NCI-H524 treated with DMSO at 0.1 percent for 48 hours (cell line): ENCODE data around the gene TNFRSF6B.
A peak's percentile ranks its signal among the peaks of the same experiment; 100 is the strongest.
"Not testable (repeated sequence)": the region's sequence is repeated elsewhere in the genome, so short reads cannot be mapped to it uniquely, and the experiment has no call there.

ENCODE experiments used
- DNase-seq: peaks from one replicate; lab custom pipeline; 2025; lab: John Stamatoyannopoulos, UW

Gene TNFRSF6B, protein sequence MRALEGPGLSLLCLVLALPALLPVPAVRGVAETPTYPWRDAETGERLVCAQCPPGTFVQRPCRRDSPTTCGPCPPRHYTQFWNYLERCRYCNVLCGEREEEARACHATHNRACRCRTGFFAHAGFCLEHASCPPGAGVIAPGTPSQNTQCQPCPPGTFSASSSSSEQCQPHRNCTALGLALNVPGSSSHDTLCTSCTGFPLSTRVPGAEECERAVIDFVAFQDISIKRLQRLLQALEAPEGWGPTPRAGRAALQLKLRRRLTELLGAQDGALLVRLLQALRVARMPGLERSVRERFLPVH

DNA sequence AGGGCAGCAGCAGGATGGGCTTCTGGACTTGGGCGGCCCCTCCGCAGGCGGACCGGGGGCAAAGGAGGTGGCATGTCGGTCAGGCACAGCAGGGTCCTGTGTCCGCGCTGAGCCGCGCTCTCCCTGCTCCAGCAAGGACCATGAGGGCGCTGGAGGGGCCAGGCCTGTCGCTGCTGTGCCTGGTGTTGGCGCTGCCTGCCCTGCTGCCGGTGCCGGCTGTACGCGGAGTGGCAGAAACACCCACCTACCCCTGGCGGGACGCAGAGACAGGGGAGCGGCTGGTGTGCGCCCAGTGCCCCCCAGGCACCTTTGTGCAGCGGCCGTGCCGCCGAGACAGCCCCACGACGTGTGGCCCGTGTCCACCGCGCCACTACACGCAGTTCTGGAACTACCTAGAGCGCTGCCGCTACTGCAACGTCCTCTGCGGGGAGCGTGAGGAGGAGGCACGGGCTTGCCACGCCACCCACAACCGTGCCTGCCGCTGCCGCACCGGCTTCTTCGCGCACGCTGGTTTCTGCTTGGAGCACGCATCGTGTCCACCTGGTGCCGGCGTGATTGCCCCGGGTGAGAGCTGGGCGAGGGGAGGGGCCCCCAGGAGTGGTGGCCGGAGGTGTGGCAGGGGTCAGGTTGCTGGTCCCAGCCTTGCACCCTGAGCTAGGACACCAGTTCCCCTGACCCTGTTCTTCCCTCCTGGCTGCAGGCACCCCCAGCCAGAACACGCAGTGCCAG, at the start of gene TNFRSF6B:
TSS of gene TNFRSF6B (plus strand) at position 25 of the 729 bp plus-strand sequence. CDS start at position 141, 116 bp downstream.
- no peak for DNase-seq

DNA sequence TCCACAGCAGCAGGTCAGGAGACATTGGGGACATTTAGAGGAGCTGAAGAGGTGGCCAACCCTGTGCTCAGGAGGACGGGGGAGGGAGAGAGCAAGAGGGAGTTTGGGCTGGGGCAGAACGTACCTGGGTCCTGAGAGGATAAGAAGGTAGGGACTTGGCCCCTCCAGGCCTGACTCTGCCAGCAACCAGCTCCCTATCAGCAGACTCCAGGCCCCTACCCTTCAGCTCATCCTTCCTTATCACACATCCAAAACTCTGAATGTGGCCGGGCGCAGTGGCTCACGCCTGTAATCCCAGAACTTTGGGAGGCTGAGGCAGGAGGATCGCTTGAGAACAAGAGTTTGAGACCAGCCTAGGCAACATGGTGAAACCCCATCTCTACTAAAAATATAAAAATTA, 48.3 kb upstream of the TNFRSF6B start:
- no peak for DNase-seq

DNA sequence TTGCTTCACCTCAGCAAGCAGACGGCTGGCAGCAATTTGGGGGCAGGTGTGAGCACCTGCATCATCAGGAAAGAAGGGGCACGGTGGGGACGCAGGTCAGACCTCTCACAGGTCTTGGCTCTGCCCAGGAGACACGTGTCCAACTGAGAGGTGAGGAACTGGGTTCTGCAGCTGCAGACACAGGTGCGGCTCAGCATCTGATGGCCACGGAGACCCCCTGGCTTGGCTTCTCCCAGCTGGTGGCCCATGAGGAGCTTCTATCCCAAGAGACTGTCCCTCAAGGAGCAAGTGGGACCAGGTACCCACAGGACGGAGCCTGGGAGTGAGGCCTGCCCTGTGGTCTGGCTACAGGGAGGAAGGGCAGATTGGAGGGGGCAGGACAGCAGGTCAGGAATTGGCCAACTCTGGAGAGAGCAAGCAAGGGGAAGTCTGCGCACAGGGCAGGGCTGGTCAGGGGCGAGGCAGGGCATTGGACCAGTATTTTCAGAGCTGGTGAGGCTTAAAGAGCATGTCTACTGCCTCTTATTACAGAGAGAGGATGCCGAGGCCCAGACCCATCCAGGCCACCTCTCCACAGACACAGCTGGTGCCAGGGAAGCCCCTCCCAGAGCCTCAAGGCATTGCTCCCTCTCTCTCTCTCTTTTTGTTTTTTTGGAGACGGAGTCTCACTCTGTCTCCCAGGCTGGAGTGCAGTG, 47.4 kb upstream of the TNFRSF6B start:
- no peak for DNase-seq

DNA sequence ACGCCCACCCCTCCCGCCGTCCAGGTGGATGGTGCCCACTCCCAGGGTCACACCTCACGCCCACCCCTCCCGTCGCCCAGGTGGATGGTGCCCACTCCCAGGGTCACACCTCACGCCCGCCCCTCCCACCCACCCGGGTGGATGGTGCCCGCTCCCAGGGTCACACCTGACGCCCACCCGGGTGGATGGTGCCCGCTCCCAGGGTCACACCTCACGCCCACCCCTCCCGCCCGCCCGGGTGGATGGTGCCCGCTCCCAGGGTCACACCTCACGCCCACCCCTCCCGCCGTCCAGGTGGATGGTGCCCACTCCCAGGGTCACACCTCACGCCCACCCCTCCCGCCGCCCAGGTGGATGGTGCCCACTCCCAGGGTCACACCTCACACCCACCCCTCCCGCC, 46.0 kb upstream of the TNFRSF6B start:
- DNase-seq, result not testable (repeated sequence)

DNA sequence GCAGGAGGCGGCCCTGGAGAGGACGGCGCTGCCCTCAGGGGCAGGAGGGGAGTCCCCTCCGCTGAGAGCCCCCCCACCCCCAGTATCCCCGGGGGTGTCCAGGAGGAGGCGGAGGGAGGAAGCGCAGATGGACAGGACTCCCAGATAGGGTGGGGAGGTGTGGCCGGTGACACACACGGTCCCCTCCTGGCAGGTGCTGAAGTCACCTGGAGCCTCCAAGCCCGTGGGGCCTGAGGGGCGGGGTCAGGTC, 44.6 kb upstream of the TNFRSF6B start:
- DNase-seq, result no peak

DNA sequence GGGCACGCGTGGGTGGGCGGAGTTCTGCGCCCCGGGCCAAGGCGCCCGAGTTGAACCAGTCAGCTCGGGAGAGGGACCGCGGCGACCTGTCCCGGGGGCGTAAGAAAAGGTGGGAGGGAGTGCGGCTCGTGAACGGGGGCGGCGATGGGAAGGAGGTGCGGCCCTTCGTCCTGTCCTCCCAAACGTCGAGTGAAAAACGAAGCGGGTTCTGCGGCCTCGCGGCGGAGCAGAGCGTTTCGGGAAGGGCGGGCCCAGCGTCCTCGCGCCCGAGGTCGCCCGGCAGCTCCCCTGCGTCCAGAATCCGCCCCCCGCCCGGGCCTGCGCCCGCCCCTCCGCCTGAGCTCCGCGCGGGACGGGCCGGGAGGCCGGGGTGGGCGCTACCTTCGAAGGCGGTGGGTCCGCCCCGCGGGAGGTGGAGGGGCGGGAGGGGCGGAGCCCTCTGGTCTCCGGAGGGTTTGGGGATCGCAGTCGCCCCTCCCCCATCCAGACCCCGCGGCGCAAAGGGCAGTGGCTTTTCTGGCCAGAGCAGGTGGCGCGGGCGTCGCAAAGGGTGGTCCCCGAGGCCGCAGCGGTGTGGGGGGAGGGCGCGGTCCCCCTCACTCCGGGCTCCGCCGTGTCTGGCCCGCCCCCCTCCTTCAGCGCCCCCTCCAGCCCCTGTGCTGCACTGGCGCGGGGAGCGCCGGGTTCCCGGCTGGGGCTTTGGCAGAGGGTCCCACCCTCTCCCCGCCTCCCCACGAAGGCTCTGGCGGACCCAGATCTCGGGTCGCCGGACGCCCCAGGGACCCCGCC, 44.1 kb upstream of the TNFRSF6B start:
- no peak for DNase-seq

DNA sequence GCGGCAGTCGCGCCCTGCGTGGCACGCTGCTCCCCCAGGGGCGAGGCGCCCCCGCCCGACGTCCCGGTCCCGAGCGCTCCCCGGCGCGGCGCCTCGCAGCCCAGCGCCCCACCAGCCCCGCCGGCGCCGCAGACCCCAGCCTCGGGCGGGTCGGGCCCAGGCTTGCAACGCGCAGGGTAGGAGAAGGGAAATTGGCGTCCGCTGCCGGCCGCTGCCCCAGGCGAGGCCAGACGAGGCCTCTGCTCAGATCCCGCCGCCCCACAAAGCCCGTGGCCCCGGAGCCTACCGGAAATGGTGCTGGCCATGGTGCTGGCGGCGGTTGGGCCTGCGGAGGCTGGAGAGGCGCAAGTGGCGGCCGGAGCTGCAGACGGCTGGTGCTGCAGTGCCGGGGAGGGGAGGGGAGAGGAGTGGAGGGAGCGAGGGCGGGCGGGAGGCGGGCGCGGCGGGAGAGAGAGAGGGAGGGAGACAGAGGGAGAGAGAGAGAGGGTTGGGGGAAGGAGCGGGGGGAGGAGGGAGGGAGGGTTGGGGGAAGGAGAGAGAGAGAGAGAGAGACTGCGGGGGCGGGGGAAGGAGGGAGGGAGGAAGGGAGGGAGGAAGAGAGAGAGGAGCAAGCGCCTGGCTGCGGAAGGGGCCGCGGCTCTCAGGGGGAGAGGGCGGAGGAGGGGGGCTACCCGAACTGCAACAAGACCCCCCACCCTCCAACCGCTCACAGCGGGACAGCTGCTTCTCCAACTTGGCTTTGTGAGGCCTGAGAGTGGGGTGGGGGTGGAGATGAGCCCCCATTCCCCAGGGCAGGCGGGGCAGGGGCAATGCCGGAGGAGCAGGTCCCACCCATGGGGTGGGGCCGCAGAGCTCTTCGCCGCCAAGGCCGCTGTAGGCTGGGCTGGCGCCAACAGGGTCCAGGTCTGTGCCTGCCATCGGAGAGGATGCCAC, 43.1 kb upstream of the TNFRSF6B start, which contains the start of gene STMN3:
TSS of gene STMN3 (minus strand) at position 384 of the 933 bp plus-strand sequence. CDS start at position 305, 79 bp downstream.
- peak; percentile 44 for DNase-seq

DNA sequence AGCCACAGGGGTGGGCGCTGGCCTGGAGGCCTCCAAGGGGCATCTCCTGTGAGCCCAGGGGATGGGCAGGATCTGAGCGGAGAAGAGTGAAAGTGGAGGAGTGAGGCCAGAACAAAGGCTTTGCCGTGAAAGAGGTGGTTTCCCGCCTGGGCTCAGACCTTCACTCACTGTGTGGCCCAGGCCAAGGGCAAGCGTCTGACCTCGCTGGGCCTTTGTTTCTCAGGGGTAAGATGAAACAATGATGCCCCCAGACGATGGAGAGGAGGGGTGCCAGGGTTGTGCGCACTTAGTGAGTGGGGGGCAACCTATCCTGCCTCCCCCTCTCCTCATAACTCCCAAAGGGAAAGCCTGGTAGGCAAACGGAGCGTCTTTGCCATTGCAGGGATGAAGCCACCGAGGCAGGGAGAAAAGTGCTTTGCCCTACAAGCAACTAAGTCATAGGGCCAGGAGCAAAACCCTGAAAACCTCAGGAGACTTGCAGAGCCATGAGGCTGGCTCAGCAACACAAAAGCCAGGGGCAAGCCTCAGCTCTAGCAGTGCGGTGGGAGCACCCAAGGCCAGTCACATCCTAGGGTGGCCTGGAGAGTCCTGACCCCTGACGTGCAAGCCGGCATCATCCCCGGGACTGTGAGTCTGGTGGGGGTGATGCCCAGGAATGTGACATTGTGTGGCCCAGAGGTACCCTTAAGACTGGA, 42.3 kb upstream of the TNFRSF6B start:
- DNase-seq, result no peak

DNA sequence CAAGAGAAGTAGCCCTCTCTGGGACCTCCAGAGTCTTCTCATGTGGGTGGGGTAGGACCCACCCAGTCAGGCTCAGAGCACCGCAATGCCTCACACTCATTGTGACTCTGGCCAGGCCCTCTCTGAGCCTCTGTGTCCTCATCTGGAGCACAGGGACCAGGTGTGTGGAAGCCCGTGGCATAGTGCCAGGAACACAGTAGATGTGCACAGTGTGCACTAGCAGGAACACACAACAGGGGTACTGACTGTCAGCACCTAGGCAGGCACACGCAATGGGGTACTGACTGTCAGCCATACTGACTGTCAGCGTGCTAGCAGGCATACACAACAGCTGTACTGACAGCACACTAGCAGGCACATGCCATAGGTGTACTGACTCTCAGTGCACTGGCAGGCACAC, 41.2 kb upstream of the TNFRSF6B start:
- DNase-seq, result no peak

DNA sequence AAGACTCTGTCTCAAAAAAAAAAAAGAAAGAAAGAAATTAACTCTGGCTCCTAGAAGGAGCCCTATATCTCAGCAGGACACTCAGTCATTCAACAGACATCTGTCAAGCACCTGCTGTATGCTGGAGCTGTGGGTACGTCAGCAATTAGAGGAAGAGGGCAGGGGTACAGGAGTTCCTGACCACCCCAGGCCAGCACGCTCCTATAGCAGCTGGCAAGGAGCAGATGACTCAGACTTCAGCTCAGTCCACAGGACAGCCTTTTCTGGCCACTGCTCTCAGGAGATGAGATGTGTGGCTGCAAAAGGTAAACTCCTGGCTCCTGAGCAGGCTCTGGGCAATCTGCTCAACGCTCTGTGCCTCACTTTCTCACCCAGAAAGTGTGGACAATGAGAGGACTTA, 40.0 kb upstream of the TNFRSF6B start:
- no peak for DNase-seq

DNA sequence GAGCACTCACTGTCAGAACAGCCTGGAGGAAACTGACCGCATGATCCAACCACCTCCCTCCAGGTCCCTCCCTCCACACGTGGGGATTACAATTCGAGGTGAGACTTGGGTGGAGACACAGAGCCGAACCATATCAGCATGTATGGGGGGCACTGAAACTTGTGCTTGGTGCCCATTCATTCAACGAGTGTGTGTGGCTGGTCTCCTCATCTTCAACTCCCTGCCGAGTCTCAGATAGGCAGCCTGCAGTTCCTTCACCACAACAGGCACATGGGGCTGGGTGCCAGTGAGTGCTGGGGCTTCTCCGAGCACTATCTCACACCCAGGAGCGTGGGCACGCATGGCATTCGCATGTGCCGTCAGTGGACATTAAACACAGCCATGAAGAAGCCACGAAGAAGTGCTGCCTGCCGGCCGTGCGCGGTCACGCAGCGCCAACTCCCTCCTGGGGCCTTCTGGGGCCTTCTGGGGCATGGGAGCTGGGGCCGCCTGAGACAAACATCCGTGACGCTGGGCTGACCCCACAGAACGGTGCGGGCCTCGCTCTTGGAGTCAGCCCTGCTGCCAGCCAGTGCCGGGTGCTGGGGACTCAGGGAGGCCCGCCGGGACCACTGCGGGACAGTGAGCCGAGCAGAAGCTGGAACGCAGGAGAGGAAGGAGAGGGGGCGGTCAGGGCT, 39.1 kb upstream of the TNFRSF6B start:
- no peak for DNase-seq

DNA sequence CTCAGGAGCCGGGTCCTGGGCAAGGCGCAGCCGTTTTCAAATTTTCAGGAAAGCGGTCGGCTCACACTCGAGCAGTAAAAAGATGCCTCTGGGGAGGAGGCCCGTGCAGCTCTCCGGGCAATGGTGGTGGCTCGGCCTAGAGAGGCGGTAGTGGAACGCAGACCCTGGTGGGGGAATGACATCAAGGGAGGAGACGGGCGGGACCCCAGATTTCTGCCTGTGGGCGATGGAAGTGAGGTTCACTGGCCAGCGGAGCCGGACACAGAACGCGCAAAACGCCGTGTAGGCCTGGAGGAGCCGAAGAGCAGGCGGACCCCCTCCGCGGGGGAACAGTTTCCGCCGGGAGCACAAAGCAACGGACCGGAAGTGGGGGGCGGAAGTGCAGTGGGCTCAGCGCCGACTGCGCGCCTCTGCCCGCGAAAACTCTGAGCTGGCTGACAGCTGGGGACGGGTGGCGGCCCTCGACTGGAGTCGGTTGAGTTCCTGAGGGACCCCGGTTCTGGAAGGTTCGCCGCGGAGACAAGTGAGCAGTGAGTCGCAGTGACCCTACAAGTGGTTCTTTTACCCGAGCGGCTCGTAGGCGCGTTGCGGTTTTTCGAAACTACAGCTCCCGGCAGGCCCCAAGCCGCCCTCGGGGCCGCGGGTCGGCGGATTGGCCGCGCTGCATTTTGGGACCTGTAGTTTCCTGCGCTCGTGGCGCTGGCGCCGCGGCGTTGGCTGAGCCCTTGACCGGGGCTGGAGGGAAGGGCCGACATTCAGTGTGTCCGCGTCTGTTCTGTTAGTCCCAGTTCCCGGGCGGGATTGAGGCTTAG, 38.3 kb upstream of the TNFRSF6B start, which contains the start of gene RTEL1:
TSS of gene RTEL1 (plus strand) at position 376 of the 812 bp plus-strand sequence. CDS start 1,091 bp downstream, outside the sequence.
- DNase-seq, result peak; percentile 62

DNA sequence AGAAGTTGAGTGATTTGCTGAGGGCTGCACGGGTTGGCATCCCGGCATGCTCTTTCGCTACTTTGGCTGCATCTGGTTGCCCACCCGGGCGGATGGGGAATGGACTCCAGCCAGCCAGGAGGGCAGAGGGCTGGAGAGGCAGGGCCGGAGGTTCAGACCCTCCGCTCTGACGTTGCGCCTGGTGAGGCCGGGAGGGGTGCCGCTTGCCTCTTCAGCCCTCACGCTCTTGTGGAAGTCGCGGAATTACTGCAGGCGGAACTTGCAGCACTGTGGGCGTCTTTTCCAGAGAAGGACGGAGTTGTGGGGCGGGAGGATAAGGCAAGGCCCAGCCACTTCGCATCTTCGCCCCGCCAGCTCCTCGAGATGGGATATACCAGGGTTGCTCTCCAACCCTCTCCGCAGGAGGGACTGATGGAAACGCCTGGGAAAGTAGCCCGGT, 37.7 kb upstream of the TNFRSF6B start:
- no peak for DNase-seq

DNA sequence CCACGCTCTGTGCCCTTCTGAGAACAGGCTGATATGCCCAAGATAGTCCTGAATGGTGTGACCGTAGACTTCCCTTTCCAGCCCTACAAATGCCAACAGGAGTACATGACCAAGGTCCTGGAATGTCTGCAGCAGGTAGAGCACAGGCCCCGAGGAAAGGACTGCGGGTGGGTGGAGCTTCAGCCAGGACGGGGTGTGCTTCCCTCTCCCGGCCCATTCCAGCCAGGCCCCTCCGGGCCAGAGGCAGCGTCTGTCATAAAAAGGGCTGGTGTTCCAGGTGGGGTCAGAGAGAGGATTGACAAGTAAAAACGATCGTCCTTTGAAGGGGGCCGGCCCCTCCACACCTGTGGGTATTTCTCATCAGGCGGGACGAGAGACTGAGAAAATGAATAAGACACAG, 37.1 kb upstream of the TNFRSF6B start:
- DNase-seq, result no peak

DNA sequence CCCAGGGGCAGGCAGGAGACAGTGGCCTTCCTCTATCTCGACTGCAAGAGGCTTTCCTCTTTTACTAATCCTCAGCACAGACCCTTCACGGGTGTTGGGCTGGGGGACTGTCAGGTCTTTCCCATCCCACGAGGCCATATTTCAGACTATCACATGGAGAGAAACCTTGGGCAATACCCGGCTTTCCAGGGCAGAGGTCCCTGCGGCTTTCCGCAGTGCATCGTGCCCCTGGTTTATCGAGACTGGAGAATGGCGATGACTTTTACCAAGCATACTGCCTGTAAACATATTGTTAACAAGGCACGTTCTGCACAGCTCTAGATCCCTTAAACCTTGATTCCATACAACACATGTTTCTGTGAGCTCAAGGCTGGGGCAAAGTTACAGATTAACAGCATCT, 36.3 kb upstream of the TNFRSF6B start:
- DNase-seq, result not testable (repeated sequence)

DNA sequence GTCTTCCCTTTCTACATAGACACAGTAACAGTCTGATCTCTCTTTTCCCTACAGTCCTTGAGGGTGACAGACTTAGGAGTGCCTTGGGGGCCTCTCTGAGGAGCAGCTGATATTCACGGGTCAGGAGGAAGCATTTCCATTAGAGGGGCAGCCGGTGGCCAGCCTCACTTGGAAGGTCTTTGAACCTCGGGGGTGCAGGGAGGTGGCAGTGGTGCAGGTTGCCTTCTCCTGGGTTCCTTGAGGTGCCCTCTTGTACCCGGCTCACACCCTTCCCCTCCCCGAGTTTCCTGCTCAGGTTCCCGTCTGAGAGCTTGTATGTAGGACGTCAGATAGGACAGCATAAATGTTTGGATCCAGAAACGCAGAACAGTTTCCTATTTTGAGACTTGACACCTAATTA, 35.8 kb upstream of the TNFRSF6B start:
- no peak for DNase-seq

DNA sequence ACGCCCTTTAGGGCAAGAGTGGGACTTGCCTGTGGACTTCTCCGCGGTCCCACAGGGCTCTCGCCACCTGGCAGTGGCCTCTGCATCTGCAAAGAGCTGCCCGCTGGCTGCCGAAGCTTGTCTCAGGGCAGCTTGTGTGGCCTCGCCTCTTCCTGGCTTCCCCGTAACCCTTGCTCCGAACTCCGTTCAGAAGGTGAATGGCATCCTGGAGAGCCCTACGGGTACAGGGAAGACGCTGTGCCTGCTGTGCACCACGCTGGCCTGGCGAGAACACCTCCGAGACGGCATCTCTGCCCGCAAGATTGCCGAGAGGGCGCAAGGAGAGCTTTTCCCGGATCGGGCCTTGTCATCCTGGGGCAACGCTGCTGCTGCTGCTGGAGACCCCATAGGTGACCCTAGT, 35.3 kb upstream of the TNFRSF6B start:
- DNase-seq, result no peak

DNA sequence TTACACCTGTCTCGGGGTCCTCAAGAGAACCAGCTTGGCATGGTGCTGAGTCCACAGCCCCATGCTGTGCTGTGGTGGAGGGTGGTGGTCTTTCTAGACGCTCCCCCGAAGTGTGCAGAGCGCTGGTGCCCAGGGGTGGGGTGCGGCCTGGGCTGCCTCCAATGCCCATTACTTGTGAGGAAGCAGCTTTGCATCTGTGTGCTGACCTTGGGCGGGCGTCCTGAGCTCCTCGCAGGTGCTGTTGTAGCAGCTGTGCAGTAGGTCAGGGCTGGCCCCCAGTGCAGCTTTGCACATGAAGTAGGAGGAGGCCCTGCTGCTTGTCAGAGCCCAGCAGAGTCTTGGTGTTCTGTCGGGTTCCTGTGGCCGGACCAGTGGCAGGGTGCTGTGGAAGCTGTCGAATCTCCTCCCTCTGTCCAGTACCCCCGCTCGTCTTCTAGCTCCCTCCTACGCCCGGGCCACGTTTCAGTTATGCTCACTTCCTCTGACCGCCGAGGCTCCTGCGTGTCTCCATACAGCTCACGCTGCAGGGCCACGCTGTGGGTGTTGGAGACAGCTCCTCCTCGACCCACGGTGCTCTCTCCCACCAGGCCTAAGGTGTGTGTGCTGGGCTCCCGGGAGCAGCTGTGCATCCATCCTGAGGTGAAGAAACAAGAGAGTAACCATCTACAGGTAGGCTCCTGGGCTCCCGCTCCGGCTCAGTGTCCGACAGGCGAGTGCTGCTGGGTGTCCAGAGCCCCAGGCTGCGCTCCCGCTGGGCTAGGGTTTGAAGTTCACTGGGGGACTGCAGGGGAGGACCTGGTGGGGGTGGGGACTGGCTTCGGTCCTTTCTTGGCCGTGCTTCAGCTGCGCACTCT, 34.3 kb upstream of the TNFRSF6B start:
- no peak for DNase-seq
